ENCODE measurements around the gene MYOZ3. TPM values are rescaled to one million over a fixed set of nuclear protein-coding genes. Genes with fewer than 3 reads are reported as not detected.

MYOZ3 gene
- total RNA-seq, 1 donor from 2014 or later: 2.6 TPM

DNA sequence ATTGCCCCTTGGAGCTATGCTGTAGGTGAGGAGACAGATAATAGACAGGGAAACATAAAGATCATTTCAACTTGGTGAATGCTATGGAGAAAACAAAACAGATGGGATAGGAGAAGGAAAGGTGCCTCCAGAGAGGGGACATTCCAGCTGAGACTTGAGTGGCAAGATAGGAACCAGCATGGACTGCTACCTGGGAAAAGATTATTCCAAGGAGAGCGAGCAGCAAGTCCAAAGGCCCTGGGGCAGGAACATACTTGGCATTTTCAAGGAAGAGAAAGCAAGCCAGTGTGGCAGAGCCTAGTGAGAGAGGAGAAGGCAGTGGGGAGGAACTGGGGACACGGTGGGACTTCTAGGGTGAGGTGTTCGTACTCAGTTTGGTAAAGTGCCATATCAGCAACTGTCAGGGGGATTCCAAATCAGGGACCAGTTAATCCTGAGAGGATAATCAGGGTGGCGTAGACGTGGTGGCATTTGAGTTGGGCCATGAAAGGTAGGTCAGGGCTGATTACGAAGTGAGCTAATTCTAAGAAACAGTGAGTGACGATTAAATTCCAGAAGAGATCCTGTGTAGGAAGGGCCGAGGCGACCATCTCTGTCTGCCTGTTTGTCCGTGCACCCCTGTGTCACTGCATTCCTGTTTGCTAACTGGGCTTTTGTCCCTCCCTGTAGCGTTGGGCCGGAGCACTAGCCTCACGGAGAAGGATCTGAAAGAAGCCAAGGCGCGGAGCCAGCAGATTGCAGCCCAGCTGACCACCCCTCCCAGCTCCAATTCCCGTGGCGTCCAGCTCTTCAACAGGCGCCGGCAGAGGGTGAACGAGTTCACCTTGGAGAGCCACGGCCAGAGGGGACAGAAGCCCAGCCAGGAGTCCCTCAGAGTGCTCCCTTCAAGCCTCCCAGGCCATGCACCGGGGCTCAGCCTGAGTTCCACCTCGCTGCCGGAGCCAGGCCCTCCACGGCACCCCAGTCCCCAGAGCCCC lies 13.5 kb upstream of the MYOZ3 start:
- H3K9me3 Mint-ChIP-seq: no peaks in the 10 kb centered on the region
- H3K27ac Mint-ChIP-seq (ENCODE audit: unreplicated experiment): no peak overlapping the region
- no peak for DNase-seq (ENCODE audit: low read depth, low spot score)
- no peaks in the 10 kb centered on the region for H3K27me3 Mint-ChIP-seq (ENCODE audit: low read depth)
- TF ChIP-seq, protein P1, sequence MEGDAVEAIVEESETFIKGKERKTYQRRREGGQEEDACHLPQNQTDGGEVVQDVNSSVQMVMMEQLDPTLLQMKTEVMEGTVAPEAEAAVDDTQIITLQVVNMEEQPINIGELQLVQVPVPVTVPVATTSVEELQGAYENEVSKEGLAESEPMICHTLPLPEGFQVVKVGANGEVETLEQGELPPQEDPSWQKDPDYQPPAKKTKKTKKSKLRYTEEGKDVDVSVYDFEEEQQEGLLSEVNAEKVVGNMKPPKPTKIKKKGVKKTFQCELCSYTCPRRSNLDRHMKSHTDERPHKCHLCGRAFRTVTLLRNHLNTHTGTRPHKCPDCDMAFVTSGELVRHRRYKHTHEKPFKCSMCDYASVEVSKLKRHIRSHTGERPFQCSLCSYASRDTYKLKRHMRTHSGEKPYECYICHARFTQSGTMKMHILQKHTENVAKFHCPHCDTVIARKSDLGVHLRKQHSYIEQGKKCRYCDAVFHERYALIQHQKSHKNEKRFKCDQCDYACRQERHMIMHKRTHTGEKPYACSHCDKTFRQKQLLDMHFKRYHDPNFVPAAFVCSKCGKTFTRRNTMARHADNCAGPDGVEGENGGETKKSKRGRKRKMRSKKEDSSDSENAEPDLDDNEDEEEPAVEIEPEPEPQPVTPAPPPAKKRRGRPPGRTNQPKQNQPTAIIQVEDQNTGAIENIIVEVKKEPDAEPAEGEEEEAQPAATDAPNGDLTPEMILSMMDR (conservative IDR thresholded peaks at IDR 0.05): no peak
- no peaks in the 10 kb centered on the region for H3K36me3 Mint-ChIP-seq (ENCODE audit: low read depth)
- no peak overlapping the region for H3K4me3 Mint-ChIP-seq
- peaks cover 12% of the 10 kb centered on the region for H3K4me1 Mint-ChIP-seq

DNA sequence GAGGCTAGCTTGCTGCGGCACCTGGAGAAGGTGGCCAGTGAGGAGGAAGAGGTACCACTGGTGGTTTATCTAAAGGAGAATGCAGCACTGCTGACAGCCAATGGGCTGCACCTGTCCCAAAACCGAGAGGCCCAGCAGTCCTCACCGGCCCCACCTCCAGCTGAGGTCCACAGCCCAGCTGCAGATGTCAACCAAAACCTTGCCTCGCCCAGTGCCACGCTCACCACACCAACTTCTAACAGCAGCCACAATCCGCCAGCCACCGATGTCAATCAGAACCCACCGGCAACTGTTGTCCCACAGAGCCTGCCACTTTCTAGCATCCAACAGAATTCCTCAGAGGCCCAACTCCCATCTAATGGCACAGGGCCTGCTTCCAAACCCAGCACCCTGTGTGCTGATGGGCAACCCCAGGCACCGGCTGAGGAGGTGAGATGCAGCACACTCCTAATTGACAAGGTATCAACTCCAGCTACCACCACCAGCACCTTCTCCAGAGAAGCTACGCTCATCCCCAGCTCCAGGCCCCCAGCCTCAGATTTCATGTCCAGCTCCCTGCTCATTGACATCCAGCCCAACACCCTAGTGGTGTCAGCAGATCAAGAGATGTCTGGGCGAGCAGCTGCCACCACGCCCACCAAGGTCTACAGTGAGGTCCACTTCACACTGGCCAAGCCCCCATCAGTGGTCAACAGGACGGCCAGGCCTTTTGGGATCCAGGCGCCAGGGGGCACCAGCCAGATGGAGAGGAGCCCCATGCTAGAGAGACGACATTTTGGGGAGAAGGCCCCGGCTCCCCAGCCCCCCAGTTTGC lies 12.6 kb upstream of the MYOZ3 start:
- Mint-ChIP-seq H3K27me3 (ENCODE audit: low read depth) (no peaks in the 10 kb centered on the region), H3K27ac (ENCODE audit: unreplicated experiment) (peak overlapping the region; percentile 87), H3K4me3 (no peak overlapping the region)

DNA sequence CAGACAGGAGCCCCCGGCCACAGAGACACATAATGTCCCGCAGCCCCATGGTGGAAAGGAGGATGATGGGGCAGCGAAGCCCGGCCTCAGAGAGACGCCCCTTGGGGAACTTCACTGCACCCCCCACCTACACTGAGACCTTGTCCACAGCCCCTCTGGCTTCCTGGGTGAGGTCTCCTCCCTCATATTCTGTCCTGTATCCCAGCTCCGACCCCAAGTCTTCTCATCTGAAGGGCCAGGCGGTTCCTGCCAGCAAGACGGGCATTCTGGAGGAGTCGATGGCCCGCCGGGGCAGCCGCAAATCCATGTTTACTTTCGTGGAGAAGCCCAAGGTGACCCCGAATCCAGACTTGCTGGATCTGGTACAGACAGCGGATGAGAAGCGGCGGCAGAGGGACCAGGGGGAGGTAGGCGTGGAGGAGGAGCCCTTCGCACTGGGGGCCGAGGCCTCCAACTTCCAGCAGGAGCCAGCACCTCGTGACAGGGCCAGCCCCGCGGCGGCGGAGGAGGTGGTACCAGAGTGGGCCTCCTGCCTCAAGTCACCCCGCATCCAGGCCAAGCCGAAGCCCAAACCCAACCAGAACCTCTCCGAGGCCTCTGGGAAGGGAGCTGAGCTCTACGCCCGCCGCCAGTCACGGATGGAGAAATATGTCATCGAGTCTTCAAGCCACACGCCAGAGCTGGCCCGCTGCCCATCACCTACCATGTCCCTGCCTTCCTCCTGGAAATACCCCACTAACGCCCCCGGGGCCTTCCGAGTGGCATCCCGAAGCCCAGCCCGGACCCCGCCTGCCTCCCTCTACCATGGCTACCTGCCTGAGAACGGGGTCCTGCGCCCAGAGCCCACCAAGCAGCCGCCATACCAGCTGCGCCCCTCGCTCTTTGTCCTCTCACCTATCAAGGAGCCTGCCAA lies 11.7 kb upstream of the MYOZ3 start:
- TF ChIP-seq, protein P1 (conservative IDR thresholded peaks at IDR 0.05): no peak
- peaks cover 21% of the 10 kb centered on the region for H3K4me1 Mint-ChIP-seq

More for the DNA sequence above, 12.6 kb upstream of the MYOZ3 start:
- no peaks in the 10 kb centered on the region for H3K36me3 Mint-ChIP-seq (ENCODE audit: low read depth)
- TF ChIP-seq, protein P1 (conservative IDR thresholded peaks at IDR 0.05): no peak
- no peak for DNase-seq (ENCODE audit: low read depth, low spot score)
- peaks cover 21% of the 10 kb centered on the region for H3K4me1 Mint-ChIP-seq
- no peaks in the 10 kb centered on the region for H3K9me3 Mint-ChIP-seq

DNA sequence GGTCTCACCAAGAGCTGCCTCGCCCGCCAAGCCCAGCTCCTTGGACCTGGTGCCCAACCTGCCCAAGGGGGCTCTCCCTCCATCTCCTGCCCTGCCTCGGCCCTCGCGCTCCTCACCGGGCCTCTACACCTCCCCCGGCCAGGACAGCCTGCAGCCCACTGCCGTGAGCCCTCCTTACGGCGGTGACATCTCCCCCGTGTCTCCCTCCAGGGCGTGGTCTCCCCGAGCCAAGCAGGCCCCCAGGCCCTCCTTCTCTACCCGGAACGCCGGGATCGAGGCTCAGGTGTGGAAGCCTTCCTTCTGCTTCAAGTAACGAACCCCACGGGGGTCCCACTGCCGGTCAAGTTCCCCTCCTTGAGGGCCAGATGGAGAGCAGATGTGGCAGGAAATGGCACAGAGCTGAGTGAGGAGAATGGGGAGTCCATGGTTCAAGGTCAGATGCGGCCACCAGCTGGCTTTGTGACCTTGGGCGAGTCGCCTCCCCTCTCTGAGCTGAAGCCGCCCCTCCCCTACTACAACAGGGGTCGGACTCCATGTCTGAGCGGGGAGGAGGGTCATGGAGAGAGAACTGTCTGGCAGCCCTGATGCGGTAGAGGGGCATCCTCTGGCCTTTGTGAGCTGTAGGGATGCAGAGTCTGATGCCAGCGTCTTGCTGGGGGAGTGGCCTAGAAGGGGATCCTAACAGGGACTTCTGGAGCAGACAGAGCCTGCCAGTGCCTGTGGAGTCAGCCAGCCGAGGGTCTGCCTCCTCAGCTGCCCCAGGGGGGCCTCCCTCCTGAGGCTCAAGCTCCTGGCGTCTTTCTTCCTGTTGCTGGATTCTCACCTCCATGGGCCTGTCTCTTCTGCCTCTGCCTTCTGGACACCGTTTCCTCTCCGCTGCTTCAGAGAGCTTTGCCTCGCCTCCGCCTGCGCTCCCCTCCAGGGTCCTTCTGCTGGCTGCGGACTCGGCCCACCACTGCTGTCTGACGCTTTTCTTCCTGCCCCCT lies 10.7 kb upstream of the MYOZ3 start:
- no peak for DNase-seq (ENCODE audit: low read depth, low spot score)
- Mint-ChIP-seq H3K27me3 (ENCODE audit: low read depth) (no peaks in the 10 kb centered on the region), H3K27ac (ENCODE audit: unreplicated experiment) (peak overlapping the region; percentile 67), H3K4me1 (peaks cover 21% of the 10 kb centered on the region), H3K9me3 (no peaks in the 10 kb centered on the region), H3K4me3 (no peak overlapping the region), H3K36me3 (ENCODE audit: low read depth) (no peaks in the 10 kb centered on the region)
- TF ChIP-seq, protein P1 (conservative IDR thresholded peaks at IDR 0.05): no peak

More for the DNA sequence above, 11.7 kb upstream of the MYOZ3 start:
- Mint-ChIP-seq H3K27me3 (ENCODE audit: low read depth) (no peaks in the 10 kb centered on the region), H3K36me3 (ENCODE audit: low read depth) (no peaks in the 10 kb centered on the region), H3K9me3 (no peaks in the 10 kb centered on the region), H3K4me3 (no peak overlapping the region), H3K27ac (ENCODE audit: unreplicated experiment) (no peak overlapping the region)
- no peak for DNase-seq (ENCODE audit: low read depth, low spot score)

Data from neural crest cell (in vitro differentiated cells).